GM10266 (cell line): ENCODE measurements around the gene WDR77.

ENCODE experiments used
- DNase-seq: peaks from one replicate; pipeline ENCODE4 v3.0.0; 2012; ENCODE audit errors: extremely low spot score
- TF ChIP-seq, protein P1 (sequence below): IDR thresholded peaks from 2 replicates; pipeline ENCODE4 v1.5.1; 2012; ENCODE audit warnings: mild to moderate bottlenecking, low read depth; ENCODE audit not compliant: control insufficient read depth, insufficient read depth; ENCODE audit errors: missing control alignments

WDR77 gene

DNA sequence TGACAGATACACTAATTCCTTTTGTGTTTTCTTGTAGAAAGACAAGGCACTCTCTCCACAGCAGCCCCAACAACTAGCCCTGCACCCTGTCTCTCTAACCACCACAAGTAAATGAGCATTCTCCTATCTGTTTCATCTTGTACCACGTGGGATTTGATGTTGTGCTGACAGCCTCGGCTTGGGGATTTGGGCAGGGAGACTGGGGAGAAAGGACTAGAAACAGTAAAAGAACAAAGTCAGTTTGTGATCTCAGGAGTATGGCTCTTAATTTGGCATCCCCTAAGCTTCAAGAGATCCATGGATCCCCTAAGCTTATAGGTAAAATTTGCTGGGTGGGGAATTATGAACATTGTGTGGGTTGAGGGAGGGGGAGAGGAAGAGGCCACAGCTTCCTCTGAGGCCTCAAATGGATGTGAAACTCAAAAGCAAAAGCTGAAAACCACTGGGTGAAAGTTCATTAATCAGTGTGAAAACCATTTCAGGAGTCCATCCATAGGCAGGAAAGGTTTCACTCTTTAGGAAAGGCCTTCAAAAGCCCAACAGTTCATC is 27.8 kb upstream of the WDR77 start:
- TF ChIP-seq, protein P1, sequence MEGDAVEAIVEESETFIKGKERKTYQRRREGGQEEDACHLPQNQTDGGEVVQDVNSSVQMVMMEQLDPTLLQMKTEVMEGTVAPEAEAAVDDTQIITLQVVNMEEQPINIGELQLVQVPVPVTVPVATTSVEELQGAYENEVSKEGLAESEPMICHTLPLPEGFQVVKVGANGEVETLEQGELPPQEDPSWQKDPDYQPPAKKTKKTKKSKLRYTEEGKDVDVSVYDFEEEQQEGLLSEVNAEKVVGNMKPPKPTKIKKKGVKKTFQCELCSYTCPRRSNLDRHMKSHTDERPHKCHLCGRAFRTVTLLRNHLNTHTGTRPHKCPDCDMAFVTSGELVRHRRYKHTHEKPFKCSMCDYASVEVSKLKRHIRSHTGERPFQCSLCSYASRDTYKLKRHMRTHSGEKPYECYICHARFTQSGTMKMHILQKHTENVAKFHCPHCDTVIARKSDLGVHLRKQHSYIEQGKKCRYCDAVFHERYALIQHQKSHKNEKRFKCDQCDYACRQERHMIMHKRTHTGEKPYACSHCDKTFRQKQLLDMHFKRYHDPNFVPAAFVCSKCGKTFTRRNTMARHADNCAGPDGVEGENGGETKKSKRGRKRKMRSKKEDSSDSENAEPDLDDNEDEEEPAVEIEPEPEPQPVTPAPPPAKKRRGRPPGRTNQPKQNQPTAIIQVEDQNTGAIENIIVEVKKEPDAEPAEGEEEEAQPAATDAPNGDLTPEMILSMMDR = no peak
- DNase-seq = peak; percentile 46

DNA sequence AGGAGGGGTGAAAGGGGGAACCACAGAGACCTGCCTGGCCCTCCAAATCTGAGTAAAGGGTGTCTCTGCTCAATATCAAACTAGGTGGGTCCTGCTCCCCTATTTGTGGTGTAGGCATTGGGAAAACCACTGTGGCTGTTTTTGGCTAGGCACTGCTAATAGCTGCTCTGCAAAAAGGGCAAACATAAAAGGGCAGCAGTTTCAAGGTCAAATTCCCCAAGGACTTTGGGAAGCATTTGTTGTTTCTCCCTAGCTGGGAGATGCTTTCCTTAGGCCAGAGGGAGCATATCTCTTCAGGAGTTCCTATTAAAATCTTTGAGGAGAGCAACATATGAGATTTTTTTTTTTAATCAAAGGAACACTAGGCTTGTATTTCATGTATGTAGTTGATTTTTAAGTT is 27.2 kb upstream of the WDR77 start:
- no peak for DNase-seq
- TF ChIP-seq, protein P1 = no peak

DNA sequence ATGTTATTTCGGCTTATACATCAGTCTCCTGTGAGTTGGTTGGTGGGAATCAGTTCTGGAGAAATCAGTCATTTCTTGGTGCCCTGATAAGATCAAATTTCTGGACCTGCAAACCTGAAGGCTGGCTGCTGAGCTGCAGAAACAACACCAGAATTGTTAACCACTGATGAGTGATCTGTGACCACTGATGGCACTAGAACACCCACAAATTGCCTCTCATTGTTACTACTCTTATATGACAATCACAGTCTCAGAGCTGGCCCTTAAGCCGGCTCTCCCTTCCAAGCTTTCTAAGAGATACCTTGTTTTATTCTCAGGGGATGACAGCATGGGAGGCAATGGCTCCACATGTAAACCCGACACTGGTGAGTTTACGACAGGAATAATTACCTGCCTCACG is 26.6 kb upstream of the WDR77 start:
- DNase-seq = no peak
- TF ChIP-seq, protein P1 = no peak

- DNase-seq = no peak
- TF ChIP-seq, protein P1 = no peak
These were observed 25.5 kb upstream of the WDR77 start for GRCh38 chr1:111474521-111474920.

GRCh38 chr1:111474106-111474505 is 25.1 kb upstream of the WDR77 start:
- TF ChIP-seq, protein P1 = no peak
- no peak for DNase-seq

- DNase-seq = no peak
- TF ChIP-seq, protein P1 = no peak
These were observed 22.5 kb upstream of the WDR77 start for GRCh38 chr1:111471538-111471937.

DNA sequence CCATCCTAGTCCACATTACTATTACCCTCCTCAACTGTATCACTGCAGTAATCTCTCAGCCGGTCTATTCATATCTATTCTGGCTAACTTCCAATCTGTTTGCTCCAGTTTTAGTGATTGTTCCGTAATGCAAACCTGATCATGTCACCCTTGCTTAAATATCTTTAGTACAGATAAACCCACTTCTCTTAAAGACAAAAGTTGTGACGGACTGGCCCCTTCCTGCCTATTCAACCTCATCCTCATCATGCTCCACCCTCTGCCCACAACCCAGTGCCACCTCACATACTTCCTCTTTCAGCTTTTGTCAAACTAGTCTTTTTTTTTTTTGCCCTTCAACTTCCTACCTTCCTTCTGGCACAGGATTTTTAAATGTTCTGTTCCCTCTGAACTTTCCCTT is 22.0 kb upstream of the WDR77 start:
- TF ChIP-seq, protein P1 = no peak
- DNase-seq = no peak
